Fibroblast of villous mesenchyme (primary cell): ENCODE measurements around the gene TES. TPM values are rescaled to one million over a fixed set of nuclear protein-coding genes. Genes with fewer than 3 reads are reported as not detected.

Experiments used
- DNase-seq: peaks from one replicate; pipeline ENCODE4 v3.0.0-alpha.2; 2010; ENCODE audit warnings: low read depth
- H3K4me3 ChIP-seq: 2 replicates; pipeline ENCODE4 v1.5.1; 2011; ENCODE audit warnings: low read depth, mild to moderate bottlenecking, low read length
- total RNA-seq: library from RNA; depleted of rRNA; stranded (reverse); fragments of >200 nt; gene quantifications from 2 replicates; pipeline ENCODE4 v1.2.3, GENCODE V29; 2012
- TF ChIP-seq, protein P1 (sequence below): IDR thresholded peaks from 2 replicates; pipeline ENCODE4 v1.5.1; 2012; ENCODE audit warnings: low read depth, mild to moderate bottlenecking, low read length; ENCODE audit not compliant: insufficient read depth

Gene TES
- total RNA-seq, 1 donor, result 93.3 TPM

DNA sequence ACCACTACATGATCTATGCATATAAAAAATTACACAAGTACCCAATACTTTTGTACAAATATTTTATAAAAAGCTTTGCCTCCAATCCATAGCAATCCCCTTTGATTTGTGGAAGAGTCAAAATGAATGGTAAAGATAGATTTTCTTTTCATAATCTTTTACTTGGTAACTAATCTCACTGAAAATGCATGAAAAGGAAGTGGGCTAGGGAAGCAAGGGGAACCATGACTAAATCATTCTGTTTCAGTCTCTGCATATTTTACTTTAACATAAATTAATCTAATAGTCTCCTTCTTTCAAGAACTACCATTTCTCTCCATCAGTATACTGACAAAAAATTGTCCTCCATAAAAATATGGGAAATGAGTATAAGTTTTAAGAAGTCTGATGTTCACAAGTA, 96.9 kb downstream of the TES start:
- DNase-seq, result no peak
- TF ChIP-seq, protein P1, sequence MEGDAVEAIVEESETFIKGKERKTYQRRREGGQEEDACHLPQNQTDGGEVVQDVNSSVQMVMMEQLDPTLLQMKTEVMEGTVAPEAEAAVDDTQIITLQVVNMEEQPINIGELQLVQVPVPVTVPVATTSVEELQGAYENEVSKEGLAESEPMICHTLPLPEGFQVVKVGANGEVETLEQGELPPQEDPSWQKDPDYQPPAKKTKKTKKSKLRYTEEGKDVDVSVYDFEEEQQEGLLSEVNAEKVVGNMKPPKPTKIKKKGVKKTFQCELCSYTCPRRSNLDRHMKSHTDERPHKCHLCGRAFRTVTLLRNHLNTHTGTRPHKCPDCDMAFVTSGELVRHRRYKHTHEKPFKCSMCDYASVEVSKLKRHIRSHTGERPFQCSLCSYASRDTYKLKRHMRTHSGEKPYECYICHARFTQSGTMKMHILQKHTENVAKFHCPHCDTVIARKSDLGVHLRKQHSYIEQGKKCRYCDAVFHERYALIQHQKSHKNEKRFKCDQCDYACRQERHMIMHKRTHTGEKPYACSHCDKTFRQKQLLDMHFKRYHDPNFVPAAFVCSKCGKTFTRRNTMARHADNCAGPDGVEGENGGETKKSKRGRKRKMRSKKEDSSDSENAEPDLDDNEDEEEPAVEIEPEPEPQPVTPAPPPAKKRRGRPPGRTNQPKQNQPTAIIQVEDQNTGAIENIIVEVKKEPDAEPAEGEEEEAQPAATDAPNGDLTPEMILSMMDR, result no peak

More for the DNA sequence above, 96.9 kb downstream of the TES start:
- H3K4me3 ChIP-seq, result no peak overlapping the region

Other genes with a start within 250 kb of the TES start
- gene TFEC, start 179.8 kb upstream of the TES start, total RNA-seq, result not detected in 2 replicates